Measurements from ENCODE around the gene CEP104. TPM values are rescaled to one million over a fixed set of nuclear protein-coding genes. Genes with fewer than 3 reads are reported as not detected.

The CEP104 gene
- polyA plus RNA-seq, 3 donors, result 8.3 to 25.1 (median 13.0) TPM

- H2AFZ ChIP-seq (ENCODE audit: insufficient read depth, low read depth, low read length, poor library complexity, severe bottlenecking), result no peak overlapping the region
- no peaks in the 10 kb centered on the region for H3K27me3 ChIP-seq (ENCODE audit: control insufficient read depth in 2 of 2, insufficient read depth in 2 of 2, low read length in 2 of 2)
- Mint-ChIP-seq H3K27me3 (ENCODE audit: low read depth in 3 of 3) (peaks cover 0 to 5% (median 0%) of the 10 kb centered on the region in 3 donors), H3K36me3 (peaks cover 57 to 59% of the 10 kb centered on the region in 2 donors), H3K4me3 (peak overlapping the region in 1 of 2 donors; percentile 5), H3K9me3 (no peaks in the 10 kb centered on the region), H3K27ac (peak overlapping the region in 3 of 7 donors; percentile 7 to 19 (median 16)), H3K4me1 (peaks cover 6% of the 10 kb centered on the region)
- no peaks in the 10 kb centered on the region for H3K9me3 ChIP-seq (replicated peaks in 1 of 2; ENCODE audit: control insufficient read depth in 1 of 2, insufficient read depth in 1 of 2, low read length in 2 of 2)
- no peak overlapping the region for H3K9ac ChIP-seq (ENCODE audit: insufficient read depth, low read length, poor library complexity, severe bottlenecking)
- no peaks in the 10 kb centered on the region for H4K20me1 ChIP-seq (ENCODE audit: insufficient read depth, low read length)
- TF ChIP-seq CTCF (IDR thresholded peaks at IDR 0.05), result no peak
- no peak overlapping the region for H3K4me2 ChIP-seq (replicated peaks; ENCODE audit: extremely low read depth, low read length, poor library complexity, severe bottlenecking)
- no peak overlapping the region for H3K4me3 ChIP-seq (replicated peaks in 1 of 3; ENCODE audit: low read depth in 2 of 3, low read length in 3 of 3)
- peaks cover 20 to 71% of the 10 kb centered on the region in 2 donors for H3K36me3 ChIP-seq (replicated peaks in 1 of 2; ENCODE audit: control insufficient read depth in 1 of 2, insufficient read depth in 2 of 2, low read length in 2 of 2)
- H3K4me1 ChIP-seq (ENCODE audit: control insufficient read depth in 1 of 2, insufficient read depth in 2 of 2, low read length in 2 of 2), result no peaks in the 10 kb centered on the region
- no peak overlapping the region for H3K27ac ChIP-seq (ENCODE audit: low read depth in 1 of 2, low read length in 2 of 2)
- no peak for DNase-seq
- no peaks in the 10 kb centered on the region for H3K79me2 ChIP-seq (ENCODE audit: insufficient read depth, low read length)
- intact Hi-C loops (cut with micrococcal nuclease), result no loop called here
- 95% methylated on average over 27 of the region's 28 CpGs for WGBS (ENCODE audit: insufficient coverage)
Measured at GRCh38 chr1:3817821-3818597, 39.0 kb downstream of the CEP104 start.

- no peak for DNase-seq
- Histone ChIP-seq H2AFZ (ENCODE audit: insufficient read depth, low read depth, low read length, poor library complexity, severe bottlenecking) (no peak overlapping the region), H3K79me2 (ENCODE audit: insufficient read depth, low read length) (no peaks in the 10 kb centered on the region), H3K4me3 (replicated peaks in 1 of 3; ENCODE audit: low read depth in 2 of 3, low read length in 3 of 3) (no peak overlapping the region), H3K4me1 (ENCODE audit: control insufficient read depth in 1 of 2, insufficient read depth in 2 of 2, low read length in 2 of 2) (no peaks in the 10 kb centered on the region), H3K27me3 (ENCODE audit: control insufficient read depth in 2 of 2, insufficient read depth in 2 of 2, low read length in 2 of 2) (no peaks in the 10 kb centered on the region), H3K4me2 (replicated peaks; ENCODE audit: extremely low read depth, low read length, poor library complexity, severe bottlenecking) (no peak overlapping the region), H4K20me1 (ENCODE audit: insufficient read depth, low read length) (no peaks in the 10 kb centered on the region), H3K9ac (ENCODE audit: insufficient read depth, low read length, poor library complexity, severe bottlenecking) (no peak overlapping the region), H3K36me3 (replicated peaks in 1 of 2; ENCODE audit: control insufficient read depth in 1 of 2, insufficient read depth in 2 of 2, low read length in 2 of 2) (peaks cover 17 to 63% of the 10 kb centered on the region in 2 donors), H3K27ac (ENCODE audit: low read depth in 1 of 2, low read length in 2 of 2) (no peak overlapping the region), H3K9me3 (replicated peaks in 1 of 2; ENCODE audit: control insufficient read depth in 1 of 2, insufficient read depth in 1 of 2, low read length in 2 of 2) (no peaks in the 10 kb centered on the region)
- Mint-ChIP-seq H3K27ac (no peak overlapping the region), H3K9me3 (no peaks in the 10 kb centered on the region), H3K36me3 (peaks cover 51% of the 10 kb centered on the region in 2 donors), H3K4me3 (no peak overlapping the region), H3K27me3 (ENCODE audit: low read depth in 3 of 3) (peaks cover 0 to 5% (median 0%) of the 10 kb centered on the region in 3 donors), H3K4me1 (peaks cover 6% of the 10 kb centered on the region)
- intact Hi-C loops (cut with micrococcal nuclease), result no loop called here
- WGBS (ENCODE audit: insufficient coverage), result 95% methylated on average over 14 of the region's 17 CpGs
- TF ChIP-seq CTCF (IDR thresholded peaks at IDR 0.05), result no peak
Measured at GRCh38 chr1:3817138-3817740, 39.8 kb downstream of the CEP104 start.
